AG09319 (cell line): ENCODE results near the gene TALDO1.
A peak's percentile ranks its signal among the peaks of the same experiment; 100 is the strongest.

Experiments
- DNase-seq: peaks from one replicate; pipeline ENCODE4 v3.0.0-alpha.2; 2010; ENCODE audit warnings: low read depth; ENCODE audit errors: extremely low read depth
- CTCF ChIP-seq: IDR thresholded peaks from 2 replicates; pipeline ENCODE4 v1.5.1; 2011; ENCODE audit warnings: low read depth, mild to moderate bottlenecking, inconsistent platforms, low read length, moderate library complexity

Gene TALDO1

GRCh38 chr11:802693-803466, 55.6 kb downstream of the TALDO1 start:
- DNase-seq: no peak
- no peak for TF ChIP-seq CTCF

- no peak for TF ChIP-seq CTCF
Measured at GRCh38 chr11:803467-803742, 56.1 kb downstream of the TALDO1 start.

GRCh38 chr11:803770-804598, 56.7 kb downstream of the TALDO1 start:
- DNase-seq: no peak
- no peak for TF ChIP-seq CTCF

More at GRCh38 chr11:803467-803742, 56.1 kb downstream of the TALDO1 start:
- DNase-seq: no peak

GRCh38 chr11:804599-804964, 57.3 kb downstream of the TALDO1 start:
- no peak for TF ChIP-seq CTCF
- DNase-seq: no peak

GRCh38 chr11:808427-809286, 61.4 kb downstream of the TALDO1 start:
- DNase-seq: no peak

GRCh38 chr11:809287-810039, 62.2 kb downstream of the TALDO1 start, which contains the start of gene RPLP2:
RPLP2 (plus strand) TSS chr11:809967; CDS start chr11:810235, 268 bp downstream.
- peak; percentile 94 for DNase-seq
- TF ChIP-seq CTCF: no peak

More at GRCh38 chr11:808427-809286, 61.4 kb downstream of the TALDO1 start:
- no peak for TF ChIP-seq CTCF
